ENCODE results near the gene ABCB11. TPM values are rescaled to one million over a fixed set of nuclear protein-coding genes. Genes with fewer than 3 reads are reported as not detected.

The ABCB11 gene
- total RNA-seq, result not detected in 2 replicates
- long read RNA-seq, result 0 reads

- Mint-ChIP-seq H3K9me3 (ENCODE audit: unreplicated experiment) (no peaks in the 10 kb centered on the region), H3K4me3 (ENCODE audit: unreplicated experiment) (no peak within 1 kb of the TSS), H3K27me3 (ENCODE audit: unreplicated experiment) (no peaks in the 10 kb centered on the region), H3K27ac (ENCODE audit: unreplicated experiment) (no peak within 1 kb of the TSS), H3K4me1 (ENCODE audit: unreplicated experiment) (no peaks in the 10 kb centered on the region), H3K36me3 (ENCODE audit: unreplicated experiment) (no peaks in the 10 kb centered on the region)
- DNase-seq (ENCODE audit: extremely low spot score, unreplicated experiment), result no peak
- no peak for TF ChIP-seq CTCF (IDR thresholded peaks at IDR 0.05)
Measured at GRCh38 chr2:169031202-169031601, at the start of gene ABCB11. Gene ABCB11 (minus strand): TSS chr2:169031324. CDS start chr2:169018125, 13,199 bp downstream.

DNA sequence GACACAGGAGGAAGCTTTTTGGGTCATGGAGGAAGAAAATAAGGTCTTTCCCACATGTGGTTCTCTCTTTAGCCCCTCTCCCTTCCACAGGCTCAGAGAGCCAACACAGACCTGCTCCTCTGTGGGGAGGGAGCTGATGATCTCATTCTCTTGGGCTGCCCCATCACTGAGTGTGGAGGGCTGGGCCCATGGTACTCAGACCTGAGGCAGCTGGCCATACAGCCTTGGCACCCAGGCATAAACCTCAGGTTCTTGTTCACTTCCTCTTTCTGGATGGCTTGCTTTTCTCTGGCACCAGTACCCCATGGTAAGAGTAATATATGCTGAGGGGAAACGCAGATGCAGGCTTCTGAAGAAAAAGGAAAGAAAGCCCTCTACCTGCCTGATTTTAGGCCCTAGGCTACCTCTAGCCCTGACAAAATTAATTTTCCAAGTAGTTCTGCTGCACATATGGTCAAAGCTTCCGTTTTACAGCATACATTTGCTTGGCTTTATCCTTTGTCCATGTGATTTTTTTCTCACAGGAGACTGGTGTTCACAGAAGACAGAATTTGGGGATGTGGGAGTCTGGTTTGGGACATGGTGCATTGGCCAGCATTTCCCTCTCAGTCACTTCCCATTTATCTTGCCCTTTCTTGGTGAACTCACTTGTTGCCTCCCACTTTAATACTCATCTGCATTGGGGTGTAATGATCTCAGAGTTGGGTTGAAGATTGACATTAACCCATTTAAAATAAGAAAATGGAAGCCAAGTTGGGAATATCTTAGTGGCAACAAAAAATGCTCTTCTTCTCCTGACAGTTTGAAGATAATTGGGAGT lies 49.3 kb upstream of the ABCB11 start:
- H3K4me1 Mint-ChIP-seq (ENCODE audit: unreplicated experiment), result no peaks in the 10 kb centered on the region

GRCh38 chr2:169077674-169078240 lies 46.6 kb upstream of the ABCB11 start:
- Mint-ChIP-seq H3K27ac (ENCODE audit: unreplicated experiment) (no peak overlapping the region), H3K4me3 (ENCODE audit: unreplicated experiment) (no peak overlapping the region), H3K27me3 (ENCODE audit: unreplicated experiment) (no peaks in the 10 kb centered on the region), H3K36me3 (ENCODE audit: unreplicated experiment) (no peaks in the 10 kb centered on the region), H3K9me3 (ENCODE audit: unreplicated experiment) (no peaks in the 10 kb centered on the region), H3K4me1 (ENCODE audit: unreplicated experiment) (no peaks in the 10 kb centered on the region)
- TF ChIP-seq CTCF (IDR thresholded peaks at IDR 0.05), result no peak
- DNase-seq (ENCODE audit: extremely low spot score, unreplicated experiment), result no peak

More for the DNA sequence above, 49.3 kb upstream of the ABCB11 start:
- Mint-ChIP-seq H3K9me3 (ENCODE audit: unreplicated experiment) (peaks cover 10% of the 10 kb centered on the region), H3K36me3 (ENCODE audit: unreplicated experiment) (no peaks in the 10 kb centered on the region), H3K4me3 (ENCODE audit: unreplicated experiment) (no peak overlapping the region), H3K27me3 (ENCODE audit: unreplicated experiment) (peaks cover 11% of the 10 kb centered on the region), H3K27ac (ENCODE audit: unreplicated experiment) (no peak overlapping the region)
- DNase-seq (ENCODE audit: extremely low spot score, unreplicated experiment), result no peak
- no peak for TF ChIP-seq CTCF (IDR thresholded peaks at IDR 0.05)

GRCh38 chr2:169073963-169074751 lies 43.0 kb upstream of the ABCB11 start:
- no peak overlapping the region for H3K4me3 Mint-ChIP-seq (ENCODE audit: unreplicated experiment)
- no peak for DNase-seq (ENCODE audit: extremely low spot score, unreplicated experiment)
- H3K9me3 Mint-ChIP-seq (ENCODE audit: unreplicated experiment), result no peaks in the 10 kb centered on the region
- no peaks in the 10 kb centered on the region for H3K27me3 Mint-ChIP-seq (ENCODE audit: unreplicated experiment)
- no peak for TF ChIP-seq CTCF (IDR thresholded peaks at IDR 0.05)
- no peaks in the 10 kb centered on the region for H3K36me3 Mint-ChIP-seq (ENCODE audit: unreplicated experiment)
- H3K4me1 Mint-ChIP-seq (ENCODE audit: unreplicated experiment), result no peaks in the 10 kb centered on the region
- no peak overlapping the region for H3K27ac Mint-ChIP-seq (ENCODE audit: unreplicated experiment)

Data from osteocyte (in vitro differentiated cells).